Activated T-helper 2 cell treated with anti-CD3 and anti-CD28 coated beads, Interferon-gamma antibody, Interleukin-2, Interleukin-4, amounts not matched to agents 10 μg/mL and 5 μg/mL and 100 μg/mL, durations not matched to agents 14 hours and 24 hours and 36 hours (primary cell): ENCODE results near the gene ST3GAL5. TPM values are rescaled to one million over a fixed set of nuclear protein-coding genes. Genes with fewer than 3 reads are reported as not detected.
A peak's percentile ranks its signal among the peaks of the same experiment; 100 is the strongest.
"Not testable (repeated sequence)": the region's sequence is repeated elsewhere in the genome, so short reads cannot be mapped to it uniquely, and the experiment has no call there.

ENCODE experiments used
- DNase-seq: peaks from one replicate; pipeline ENCODE4 v3.0.0; 2021; ENCODE audit warnings: low spot score
- H3K27ac Mint-ChIP-seq: one replicate; pipeline ENCODE4 v1.8.0; 2021; ENCODE audit warnings: mixed read lengths
- H3K27me3 Mint-ChIP-seq: one replicate; pipeline ENCODE4 v1.8.0; 2021; ENCODE audit warnings: low read depth, mixed read lengths
- H3K36me3 Mint-ChIP-seq: one replicate; pipeline ENCODE4 v1.8.0; 2021; ENCODE audit warnings: low read depth, mixed read lengths
- H3K4me1 Mint-ChIP-seq: one replicate; pipeline ENCODE4 v1.8.0; 2021; ENCODE audit warnings: low read depth, mixed read lengths
- H3K4me3 Mint-ChIP-seq: one replicate; pipeline ENCODE4 v1.8.0; 2021; ENCODE audit warnings: low read depth, mild to moderate bottlenecking, moderate library complexity, mixed read lengths
- H3K9me3 Mint-ChIP-seq: one replicate; pipeline ENCODE4 v1.8.0; 2021; ENCODE audit warnings: mixed read lengths
- intact Hi-C: fragments of 100-400 bp; cut with micrococcal nuclease; formaldehyde crosslinking; loops from one replicate; pipeline ENCODE4 v1.15.1; 2023
- total RNA-seq: library from RNA; stranded (reverse); gene quantifications from 2 replicates; pipeline ENCODE4 v1.2.3, GENCODE V29; 2022

Gene ST3GAL5
- total RNA-seq, 1 donor from 2014 or later, result 13.8 TPM

DNA sequence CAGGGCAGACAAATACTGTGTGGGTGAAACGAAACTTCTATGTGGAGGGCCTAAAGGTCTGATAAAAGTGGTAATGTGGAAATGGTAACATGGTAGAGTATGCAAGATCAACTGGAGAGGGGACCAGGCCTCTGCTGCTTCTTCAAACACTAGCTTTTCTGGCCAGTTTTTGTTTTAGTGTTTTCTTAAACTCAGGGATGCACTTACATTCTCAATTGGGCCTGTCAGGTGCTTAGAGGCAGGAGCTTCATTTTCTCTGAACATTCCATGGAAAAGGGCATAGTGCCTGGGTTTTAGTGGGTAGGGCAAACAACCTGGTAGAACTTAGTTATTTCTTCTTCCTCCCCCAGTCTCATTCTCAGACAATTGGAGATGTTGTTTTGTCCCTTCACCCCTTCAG is 10.5 kb upstream of the ST3GAL5 start:
- Mint-ChIP-seq H3K36me3 (peaks cover 4% of the 10 kb centered on the region), H3K4me1 (peaks cover 8% of the 10 kb centered on the region), H3K27me3 (no peaks in the 10 kb centered on the region), H3K27ac (no peak overlapping the region), H3K4me3 (no peak overlapping the region), H3K9me3 (peaks cover 16% of the 10 kb centered on the region)
- intact Hi-C loops, result no loop called here
- no peak for DNase-seq

DNA sequence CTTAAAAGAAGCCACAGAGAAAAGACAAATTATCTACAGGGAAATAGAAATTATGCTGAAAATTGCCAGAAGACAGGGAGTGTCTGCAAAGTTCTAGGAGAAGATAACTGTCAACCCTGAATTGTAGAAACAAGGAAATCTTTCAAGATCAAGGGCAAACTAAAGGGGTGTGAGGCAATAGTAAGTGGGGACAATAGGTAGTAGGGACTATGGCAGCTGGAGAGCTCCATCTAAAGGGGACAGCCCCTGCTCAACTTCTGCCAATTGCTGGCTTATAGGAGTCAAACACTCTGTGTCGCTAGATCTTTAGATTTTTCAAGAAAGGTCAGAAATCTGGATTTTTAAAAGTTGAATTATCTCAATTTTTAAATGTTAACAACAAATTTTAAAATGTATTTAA is 10.1 kb upstream of the ST3GAL5 start:
- no peak for DNase-seq
- H3K4me3 Mint-ChIP-seq, result no peak overlapping the region
- no peak overlapping the region for H3K27ac Mint-ChIP-seq
- no peaks in the 10 kb centered on the region for H3K27me3 Mint-ChIP-seq
- intact Hi-C loops, result no loop called here
- peaks cover 4% of the 10 kb centered on the region for H3K36me3 Mint-ChIP-seq
- peaks cover 8% of the 10 kb centered on the region for H3K4me1 Mint-ChIP-seq
- H3K9me3 Mint-ChIP-seq, result peaks cover 18% of the 10 kb centered on the region

DNA sequence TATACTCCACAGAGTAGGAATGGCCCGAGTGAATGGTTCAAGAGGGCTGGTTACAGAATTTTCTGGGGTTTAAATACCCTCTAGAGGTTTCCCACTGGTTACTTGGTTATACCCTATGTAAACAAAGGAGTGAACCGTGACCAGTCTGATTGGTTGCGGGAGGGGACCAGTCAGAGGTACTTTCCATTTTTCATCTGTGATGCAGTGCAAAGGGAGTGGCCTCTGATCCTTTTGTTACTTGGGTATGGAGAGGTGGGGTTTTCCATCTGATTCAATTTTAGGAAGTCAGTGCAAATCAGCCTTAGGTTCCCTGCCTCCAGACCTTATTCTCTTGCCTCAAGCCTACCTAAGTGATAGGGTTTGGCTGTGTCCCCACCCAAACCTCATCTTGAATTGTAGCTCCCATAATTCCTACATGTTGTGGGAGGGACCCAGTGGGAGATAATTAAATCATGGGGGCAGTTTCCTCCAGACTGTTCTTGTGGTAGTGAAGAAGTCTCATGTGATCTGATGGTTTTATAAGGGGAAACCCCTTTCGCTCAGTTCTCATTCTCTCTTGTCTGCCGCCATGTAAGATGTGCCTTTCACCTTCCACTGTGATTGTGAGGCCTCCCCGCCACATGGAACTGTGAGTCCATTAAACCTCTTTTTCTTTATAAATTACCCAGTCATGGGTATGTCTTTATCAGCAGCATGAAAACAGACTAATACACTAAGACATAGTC is 5.9 kb upstream of the ST3GAL5 start:
- intact Hi-C loops, H3K36me3 Mint-ChIP-seq, H3K27ac Mint-ChIP-seq, H3K27me3 Mint-ChIP-seq, H3K4me3 Mint-ChIP-seq, DNase-seq: not testable (repeated sequence)
- H3K4me1 Mint-ChIP-seq, result peaks cover 25% of the 10 kb centered on the region
- H3K9me3 Mint-ChIP-seq, result peaks cover 18% of the 10 kb centered on the region

DNA sequence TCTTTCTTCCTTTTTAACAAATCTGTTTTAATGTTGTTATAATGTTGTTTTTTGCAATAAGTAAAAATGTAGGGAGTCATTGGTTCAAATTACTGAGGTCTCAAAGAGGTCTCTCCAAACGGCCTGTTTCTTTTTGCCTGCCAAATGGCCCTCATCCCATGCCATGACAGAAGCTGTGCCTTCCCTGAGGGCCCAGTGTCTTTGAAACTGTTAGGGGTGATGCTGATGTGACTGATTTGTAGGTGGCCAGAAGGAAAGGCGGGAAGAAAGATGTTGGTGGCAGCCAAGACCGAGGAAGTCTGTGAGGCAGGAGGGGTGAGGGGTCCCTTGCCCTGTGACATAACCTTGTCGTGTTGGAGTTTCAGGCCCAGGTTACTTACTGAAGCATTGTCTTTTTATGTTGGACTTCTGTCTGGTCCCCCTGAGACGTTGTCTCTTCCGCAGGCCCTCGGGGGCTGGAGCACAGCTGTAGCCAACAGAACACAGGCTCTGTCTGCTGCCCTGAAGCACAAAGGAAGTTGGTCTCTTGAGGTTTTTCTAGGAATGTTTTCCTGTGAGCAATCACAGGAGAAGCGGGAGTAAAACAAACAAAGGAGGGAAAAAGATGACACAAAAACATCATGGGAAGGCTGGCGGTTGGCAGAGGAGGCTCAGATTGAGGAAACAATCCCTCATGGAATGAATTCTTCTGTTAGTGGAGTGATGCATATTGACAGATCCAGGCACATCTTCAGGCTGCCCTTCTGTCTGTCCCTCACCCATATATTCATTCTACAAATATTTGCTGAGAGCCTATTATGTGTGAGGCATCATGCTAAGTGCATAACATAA is 4.9 kb upstream of the ST3GAL5 start:
- H3K36me3 Mint-ChIP-seq, result peaks cover 4% of the 10 kb centered on the region
- no peak overlapping the region for H3K4me3 Mint-ChIP-seq
- H3K9me3 Mint-ChIP-seq, result peaks cover 18% of the 10 kb centered on the region
- DNase-seq, result no peak
- intact Hi-C loops, result no loop called here
- H3K27me3 Mint-ChIP-seq, result peaks cover 4% of the 10 kb centered on the region
- H3K4me1 Mint-ChIP-seq, result peaks cover 30% of the 10 kb centered on the region
- no peak overlapping the region for H3K27ac Mint-ChIP-seq

DNA sequence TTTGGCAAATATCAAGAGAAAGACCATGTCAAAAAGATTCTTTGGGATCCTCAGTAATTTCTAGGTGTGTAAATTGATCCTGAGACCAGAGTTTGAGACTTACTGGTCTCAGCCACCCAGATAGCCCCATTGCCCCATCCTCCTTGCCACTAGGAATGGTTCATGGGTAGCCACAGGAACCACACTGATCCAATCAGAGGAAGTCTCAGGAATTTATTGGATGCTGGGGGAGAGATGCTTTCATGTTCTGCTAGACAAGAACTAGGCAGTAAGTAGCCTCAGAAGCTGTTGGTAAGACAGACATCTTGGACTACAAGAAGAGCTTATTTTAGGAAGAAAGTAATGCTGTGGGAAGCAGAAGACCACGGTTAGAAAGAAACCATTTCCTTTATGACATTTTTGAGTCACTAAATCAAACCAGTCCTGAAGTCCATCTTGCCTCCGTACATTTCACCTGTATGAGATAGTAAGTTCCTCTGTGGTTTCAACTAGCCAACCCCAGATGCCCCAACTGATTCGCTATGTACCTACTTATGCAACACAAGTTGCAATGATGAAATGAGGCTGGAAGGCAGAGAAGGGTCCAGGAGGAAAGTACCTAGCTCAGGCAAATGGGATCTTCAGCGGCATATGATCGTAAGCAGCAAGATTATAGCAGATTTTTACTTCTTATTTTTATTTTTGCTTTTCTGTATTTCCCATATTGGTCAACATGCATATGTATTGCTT is 3.6 kb upstream of the ST3GAL5 start:
- intact Hi-C loops, result no loop called here
- Mint-ChIP-seq H3K27ac (no peak overlapping the region), H3K36me3 (peaks cover 4% of the 10 kb centered on the region), H3K4me3 (no peak overlapping the region), H3K9me3 (peaks cover 12% of the 10 kb centered on the region), H3K27me3 (peaks cover 4% of the 10 kb centered on the region), H3K4me1 (peaks cover 31% of the 10 kb centered on the region)
- DNase-seq, result no peak

DNA sequence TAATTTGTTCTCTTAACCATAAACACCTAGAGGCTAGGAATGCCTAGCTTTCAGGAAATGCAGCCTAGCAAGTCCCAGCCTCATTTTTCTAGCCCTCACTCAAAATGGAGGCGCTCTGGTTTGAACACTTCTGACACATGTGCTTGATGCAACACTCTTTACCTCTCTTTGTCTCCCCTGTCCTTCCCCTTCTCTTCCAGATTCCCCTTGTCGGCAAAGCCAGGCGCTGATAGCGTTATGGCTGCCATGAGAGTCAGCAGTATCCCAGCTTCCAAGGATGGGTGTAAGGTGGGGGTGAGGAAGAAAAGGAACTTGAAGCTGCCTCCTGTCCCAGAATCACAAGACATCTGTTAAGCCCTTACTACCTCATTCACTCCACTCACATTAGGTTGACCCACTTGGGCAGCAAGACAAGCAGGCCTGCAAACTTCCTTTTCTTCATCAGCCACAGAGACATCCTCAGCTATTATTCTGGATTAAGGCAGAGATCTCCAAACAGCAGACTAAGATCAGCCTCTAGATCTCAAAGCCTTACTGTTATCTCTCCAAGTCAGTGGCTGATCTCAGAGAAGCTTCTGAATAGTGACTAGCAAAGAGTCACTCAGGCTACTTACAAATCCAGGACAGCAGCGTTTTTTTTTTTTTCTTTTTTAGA is 1.9 kb upstream of the ST3GAL5 start:
- no peak for DNase-seq
- peaks cover 12% of the 10 kb centered on the region for H3K9me3 Mint-ChIP-seq
- H3K4me1 Mint-ChIP-seq, result peaks cover 45% of the 10 kb centered on the region
- H3K36me3 Mint-ChIP-seq, result peaks cover 7% of the 10 kb centered on the region
- peak overlapping the region; percentile 68 for H3K4me3 Mint-ChIP-seq
- no peak overlapping the region for H3K27ac Mint-ChIP-seq
- peaks cover 4% of the 10 kb centered on the region for H3K27me3 Mint-ChIP-seq
- intact Hi-C loops, result no loop called here

DNA sequence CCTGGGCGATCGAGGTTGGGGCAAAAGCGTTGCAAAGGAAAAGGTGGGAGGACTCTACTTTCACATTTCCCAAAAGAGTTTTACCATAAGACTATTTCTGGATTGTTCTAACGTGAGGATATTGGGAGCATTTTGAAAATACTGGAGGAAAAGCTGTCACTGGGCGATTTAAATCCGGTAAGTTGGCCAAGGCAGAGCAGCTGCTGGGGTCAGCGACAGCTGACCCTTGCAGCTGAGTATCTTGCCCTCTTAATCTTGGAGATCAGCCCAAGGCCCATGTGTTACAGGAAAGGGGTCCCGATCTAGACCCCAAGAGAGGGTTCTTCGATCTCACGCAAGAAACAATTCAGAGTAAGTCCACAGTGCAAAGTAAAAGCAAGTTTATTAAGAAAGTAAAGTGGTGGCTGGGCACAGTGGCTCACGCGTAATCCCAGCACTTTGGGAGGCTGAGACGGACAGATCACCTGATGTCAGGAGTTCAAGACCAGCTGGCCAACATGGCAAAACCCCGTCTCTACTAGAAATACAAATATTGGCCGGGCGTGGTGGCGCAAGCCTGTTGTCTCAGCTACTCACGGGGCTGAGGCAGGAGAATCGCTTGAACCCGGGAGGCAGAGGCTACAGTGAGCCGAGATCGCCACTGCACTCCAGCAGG is 964 bp upstream of the ST3GAL5 start:
- no peak for DNase-seq
- Mint-ChIP-seq H3K36me3 (peaks cover 3% of the 10 kb centered on the region), H3K27ac (peak overlapping the region; percentile 59), H3K4me1 (peaks cover 50% of the 10 kb centered on the region), H3K27me3 (peaks cover 4% of the 10 kb centered on the region), H3K9me3 (peaks cover 6% of the 10 kb centered on the region), H3K4me3 (peak overlapping the region; percentile 82)
- intact Hi-C loops, result loop anchor here (2.0 to 5.0 kb wide), 5 partner anchors 37 to 193 kb away; no protein-coding TSS in a partner anchor

DNA sequence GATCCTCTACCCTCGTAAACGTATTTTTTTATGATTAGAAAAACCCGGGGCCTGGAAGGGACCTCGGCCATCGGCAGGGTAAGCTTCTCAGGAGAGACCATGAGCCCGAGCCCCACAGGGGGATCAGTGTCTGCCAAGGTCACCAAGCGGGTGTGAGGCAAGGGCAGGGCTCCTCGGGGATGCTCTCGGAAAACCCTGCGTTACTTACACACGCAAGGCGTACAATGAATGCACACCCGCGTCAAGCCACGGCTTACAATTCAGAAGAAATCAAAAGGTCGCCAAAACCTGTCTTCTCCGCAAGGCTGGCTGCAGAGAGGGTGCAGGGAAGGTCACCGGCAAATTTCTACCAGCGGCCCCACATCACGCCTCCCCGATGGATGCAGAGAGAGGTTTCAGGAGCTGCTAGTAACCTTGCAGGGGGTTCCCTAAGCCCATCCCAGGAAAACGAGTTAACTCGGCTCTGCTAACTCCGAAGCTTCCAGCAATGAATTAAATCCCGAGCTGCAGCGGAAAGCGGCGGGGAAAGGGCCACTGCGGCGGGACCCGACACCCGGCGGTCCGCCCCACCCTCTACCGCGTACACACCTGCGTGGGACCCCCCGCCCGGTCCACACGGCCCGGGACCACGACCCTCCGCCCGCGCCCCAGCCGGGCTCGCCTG is 638 bp downstream of the ST3GAL5 start:
- Mint-ChIP-seq H3K9me3 (peaks cover 2% of the 10 kb centered on the region), H3K27me3 (peaks cover 4% of the 10 kb centered on the region), H3K36me3 (peaks cover 12% of the 10 kb centered on the region), H3K27ac (peak overlapping the region; percentile 71), H3K4me1 (peaks cover 54% of the 10 kb centered on the region), H3K4me3 (peak overlapping the region; percentile 81)
- intact Hi-C loops, result loop anchor here (2.0 to 5.0 kb wide), 5 partner anchors 35 to 194 kb away; no protein-coding TSS in a partner anchor
- peak; percentile 18 for DNase-seq

DNA sequence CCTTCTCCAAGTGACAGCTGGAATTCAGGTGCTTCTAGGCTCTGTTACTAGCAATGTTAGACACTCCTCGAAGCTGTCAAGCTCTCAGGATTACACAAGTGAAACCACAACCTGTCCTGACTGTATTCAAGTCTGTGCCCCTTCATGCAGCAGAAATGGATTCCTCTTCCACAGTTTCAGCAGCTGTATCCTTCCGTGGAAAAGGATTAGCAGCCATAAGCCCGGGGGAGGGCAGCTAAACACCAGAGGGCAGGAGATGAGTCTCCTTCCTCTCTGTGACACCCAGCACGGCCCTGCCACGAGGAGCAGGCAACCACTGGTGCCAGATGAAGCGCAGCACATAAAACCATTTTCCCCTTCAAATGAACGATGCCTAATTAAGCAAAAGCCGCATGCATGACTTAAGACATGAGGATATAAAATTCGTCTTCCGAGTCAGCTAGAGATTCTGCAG is 1.2 kb downstream of the ST3GAL5 start:
- DNase-seq, result peak; percentile 35
- Mint-ChIP-seq H3K36me3 (peaks cover 17% of the 10 kb centered on the region), H3K4me3 (peak overlapping the region; percentile 81), H3K27me3 (peaks cover 4% of the 10 kb centered on the region), H3K4me1 (peaks cover 49% of the 10 kb centered on the region), H3K27ac (peak overlapping the region; percentile 71), H3K9me3 (peaks cover 6% of the 10 kb centered on the region)
- intact Hi-C loops, result loop anchor here (2.0 to 5.0 kb wide), 5 partner anchors 35 to 195 kb away; no protein-coding TSS in a partner anchor

DNA sequence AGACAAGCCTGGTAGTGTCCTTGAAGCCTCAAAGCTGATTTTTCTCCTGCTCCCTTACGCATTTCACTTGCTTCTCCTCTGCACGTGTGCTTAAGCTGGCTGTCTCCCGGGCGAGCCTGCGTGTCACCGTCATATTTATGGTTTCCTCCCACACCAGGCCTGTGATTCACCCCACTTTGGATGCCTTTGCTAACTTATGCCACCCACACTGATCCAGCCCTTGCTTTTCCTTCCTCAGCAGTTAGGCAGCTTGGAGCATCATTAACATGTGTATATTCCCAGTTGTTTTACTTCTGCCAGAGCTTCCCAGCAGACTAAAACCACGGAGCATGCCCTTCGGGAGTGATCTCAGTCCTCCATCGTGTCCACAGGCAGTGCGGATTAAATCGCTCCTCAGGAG is 2.2 kb downstream of the ST3GAL5 start:
- DNase-seq, result no peak
- peaks cover 26% of the 10 kb centered on the region for H3K36me3 Mint-ChIP-seq
- intact Hi-C loops, result loop anchor here (1.0 to 5.0 kb wide), 3 partner anchors 46 to 196 kb away; no protein-coding TSS in a partner anchor
- H3K4me3 Mint-ChIP-seq, result peak overlapping the region; percentile 7
- peaks cover 4% of the 10 kb centered on the region for H3K27me3 Mint-ChIP-seq
- no peak overlapping the region for H3K27ac Mint-ChIP-seq
- H3K4me1 Mint-ChIP-seq, result peaks cover 45% of the 10 kb centered on the region
- peaks cover 7% of the 10 kb centered on the region for H3K9me3 Mint-ChIP-seq

DNA sequence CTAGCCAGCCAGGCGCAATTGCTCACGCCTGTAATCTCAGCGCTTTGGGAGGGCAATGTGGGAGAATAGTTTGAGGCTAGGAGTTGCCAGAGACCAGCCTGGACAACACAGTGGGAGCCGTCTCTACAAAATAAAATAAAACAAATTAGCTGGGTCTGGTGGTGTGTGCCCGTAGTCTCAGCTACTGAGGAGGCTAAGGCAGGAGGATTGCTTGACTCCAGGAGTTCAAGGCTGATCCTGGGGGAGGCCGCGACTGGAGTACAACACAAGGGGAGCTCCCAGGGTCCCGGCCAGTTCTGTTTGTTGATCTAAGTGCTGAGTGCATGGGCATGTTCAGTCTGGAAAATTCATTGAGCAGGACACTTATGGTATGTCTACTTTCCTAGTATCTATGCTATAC is 2.6 kb downstream of the ST3GAL5 start:
- no peak overlapping the region for H3K4me3 Mint-ChIP-seq
- peaks cover 30% of the 10 kb centered on the region for H3K36me3 Mint-ChIP-seq
- peaks cover 45% of the 10 kb centered on the region for H3K4me1 Mint-ChIP-seq
- H3K27ac Mint-ChIP-seq, result no peak overlapping the region
- no peak for DNase-seq
- peaks cover 12% of the 10 kb centered on the region for H3K9me3 Mint-ChIP-seq
- H3K27me3 Mint-ChIP-seq, result peaks cover 4% of the 10 kb centered on the region
- intact Hi-C loops, result loop anchor here (1.0 to 5.0 kb wide), 3 partner anchors 46 to 196 kb away; no protein-coding TSS in a partner anchor
